ENCODE measurements around the gene GRAMD1C. TPM values are rescaled to one million over a fixed set of nuclear protein-coding genes. Genes with fewer than 3 reads are reported as not detected.

GRAMD1C gene
- total and polyA plus RNA-seq, 9 of the 15 experiments (the other 6 are each of a cell fraction or from before 2014, with no cell fraction given), result not detected

DNA sequence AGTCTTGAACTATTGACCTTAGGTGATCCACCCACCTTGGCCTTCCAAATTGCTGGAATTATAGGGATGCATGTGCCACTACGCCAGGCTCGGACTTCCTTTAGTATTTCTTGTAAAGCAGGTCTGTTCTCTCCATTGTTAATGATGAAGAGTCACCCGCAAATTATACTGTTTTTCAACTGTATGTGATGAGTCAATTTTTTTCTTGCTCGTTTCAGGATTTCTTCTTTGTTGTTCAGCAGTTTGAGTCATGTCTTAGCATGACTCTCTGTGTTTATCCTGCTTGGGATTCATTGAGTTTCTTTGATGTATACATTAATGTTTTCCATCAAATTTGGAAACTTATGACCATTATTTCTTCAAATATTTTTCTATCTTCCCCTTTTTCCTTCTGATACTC, 28.9 kb downstream of the GRAMD1C start (continued):
- TF ChIP-seq, protein P1, sequence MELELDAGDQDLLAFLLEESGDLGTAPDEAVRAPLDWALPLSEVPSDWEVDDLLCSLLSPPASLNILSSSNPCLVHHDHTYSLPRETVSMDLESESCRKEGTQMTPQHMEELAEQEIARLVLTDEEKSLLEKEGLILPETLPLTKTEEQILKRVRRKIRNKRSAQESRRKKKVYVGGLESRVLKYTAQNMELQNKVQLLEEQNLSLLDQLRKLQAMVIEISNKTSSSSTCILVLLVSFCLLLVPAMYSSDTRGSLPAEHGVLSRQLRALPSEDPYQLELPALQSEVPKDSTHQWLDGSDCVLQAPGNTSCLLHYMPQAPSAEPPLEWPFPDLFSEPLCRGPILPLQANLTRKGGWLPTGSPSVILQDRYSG (tag; conservative IDR thresholded peaks at IDR 0.05; ENCODE audit: low read depth), result no peak

DNA sequence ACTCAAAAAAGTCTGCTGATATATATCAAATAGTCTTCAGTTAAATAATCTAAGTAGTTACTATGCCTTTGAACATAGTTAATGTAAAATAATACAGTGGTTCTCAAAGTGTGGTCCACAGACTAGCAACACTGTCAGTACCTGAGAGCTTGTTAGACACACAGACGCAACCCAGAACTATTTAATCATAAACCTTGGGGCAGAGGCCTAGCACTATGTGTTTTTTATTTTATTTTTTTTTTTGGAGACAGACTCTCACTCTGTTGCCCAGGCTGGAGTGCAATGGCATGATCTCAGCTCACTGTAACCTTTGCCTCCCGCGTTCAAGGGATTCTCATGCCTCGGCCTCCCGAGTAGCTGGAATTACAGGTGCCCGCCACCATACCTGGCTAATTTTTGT, 34.7 kb downstream of the GRAMD1C start:
- POLR2A ChIA-PET, result interaction anchor here (0.6 to 0.7 kb wide), 2 partner anchors 12 to 16 kb away, joined by 3 read pairs; no protein-coding TSS in a partner anchor
- no peak overlapping the region for H3K4me3 ChIP-seq
- H3K36me3 ChIP-seq (ENCODE audit: control insufficient read depth, insufficient read depth, low read length), result no peaks in the 10 kb centered on the region
- CTCF ChIA-PET (ENCODE audit: low intra/inter-chr PET ratio), result no interaction called here
- H4K20me1 ChIP-seq (replicated peaks; ENCODE audit: control insufficient read depth, insufficient read depth, low read length), result no peaks in the 10 kb centered on the region
- FAIRE-seq, result no peak
- intact Hi-C loops (cut with micrococcal nuclease) (no loop called here), in situ Hi-C loops (cut with MboI) (no loop called here)
- no peak for DNase-seq (ENCODE audit: extremely low read depth in 1 of 4, low spot score in 3 of 4)
- 30% methylated on average over 5 of the region's 6 CpGs for WGBS (ENCODE audit: insufficient coverage, low coverage, missing lambda C conversion rate)
- H3K4me2 ChIP-seq (ENCODE audit: insufficient read depth, low read length), result no peak overlapping the region
- no peak overlapping the region for H3K9ac ChIP-seq (ENCODE audit: insufficient read depth in 1 of 2, low read depth in 2 of 2, low read length in 2 of 2)
- no peaks in the 10 kb centered on the region for H3K27me3 ChIP-seq (ENCODE audit: control insufficient read depth in 2 of 2, insufficient read depth in 2 of 2, low read length in 2 of 2)
- H3K4me1 ChIP-seq (replicated peaks in 1 of 2; ENCODE audit: control insufficient read depth in 2 of 2, insufficient read depth in 2 of 2, low read length in 2 of 2), result no peaks in the 10 kb centered on the region
- no peak overlapping the region for H3K27ac ChIP-seq (ENCODE audit: extremely low read depth, low read depth, low read length)
- no peaks in the 10 kb centered on the region for H3K9me1 ChIP-seq (ENCODE audit: control insufficient read depth, insufficient read depth, low read length)
- H3K79me2 ChIP-seq (ENCODE audit: control insufficient read depth, insufficient read depth, low read length), result no peaks in the 10 kb centered on the region
- no peak for ATAC-seq
- no TSS peak for BruUV-seq (replicated peaks)
- H2AFZ ChIP-seq (ENCODE audit: low read depth, low read length), result no peak overlapping the region
- no peaks in the 10 kb centered on the region for H3K9me3 ChIP-seq (replicated peaks; ENCODE audit: control insufficient read depth, insufficient read depth, low read depth, low read length)
- no peak for TF ChIP-seq CBX2 (IDR thresholded peaks at IDR 0.05; ENCODE audit: insufficient read depth, low read length, poor library complexity, severe bottlenecking)
- TF ChIP-seq NR1H2 (CRISPR knock-in tag; IDR thresholded peaks at IDR 0.05), result no peak
